Fibroblast of the aortic adventitia (primary cell): ENCODE data around the gene SLC19A3. TPM values are rescaled to one million over a fixed set of nuclear protein-coding genes. Genes with fewer than 3 reads are reported as not detected.
"Not testable (repeated sequence)": the region's sequence is repeated elsewhere in the genome, so short reads cannot be mapped to it uniquely, and the experiment has no call there.

Experiments used
- DNase-seq: peaks from one replicate; pipeline ENCODE4 v3.0.0-alpha.2; 2010; ENCODE audit warnings: low read depth
- H3K4me3 ChIP-seq: 2 replicates; pipeline ENCODE4 v1.5.1; 2011; ENCODE audit warnings: low read depth, mild to moderate bottlenecking, control low read depth, low read length, moderate library complexity
- total RNA-seq: library from RNA; depleted of rRNA; stranded (reverse); fragments of >200 nt; gene quantifications from 2 replicates; pipeline ENCODE4 v1.2.3, GENCODE V29; 2012; ENCODE audit warnings: low replicate concordance
- TF ChIP-seq, protein P1 (sequence below): IDR thresholded peaks from 2 replicates; pipeline ENCODE4 v1.5.1; 2011; ENCODE audit warnings: mild to moderate bottlenecking, low read length, control low read depth, inconsistent platforms; ENCODE audit not compliant: insufficient read depth

Gene SLC19A3
- total RNA-seq, 1 donor: 0.18 TPM

DNA sequence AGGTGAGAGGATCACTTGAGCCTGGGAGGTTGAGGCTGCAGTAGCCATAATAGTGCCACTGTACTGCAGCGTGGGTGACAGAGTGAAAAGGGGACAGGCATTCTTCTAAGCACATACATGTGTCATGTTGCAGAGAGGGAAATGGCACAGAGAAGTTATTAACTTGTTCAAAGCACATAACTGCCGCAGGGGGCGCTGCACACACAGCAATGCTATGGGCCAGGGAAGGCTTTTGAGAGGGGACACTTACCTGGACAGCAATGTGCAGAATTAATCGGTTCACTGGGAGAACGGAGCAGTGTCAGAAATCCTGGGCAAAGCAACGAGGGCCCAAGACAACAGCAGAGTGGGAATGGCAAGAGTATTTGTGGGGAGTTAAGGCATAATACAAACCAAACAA lies 30.3 kb upstream of the SLC19A3 start:
- TF ChIP-seq, protein P1, sequence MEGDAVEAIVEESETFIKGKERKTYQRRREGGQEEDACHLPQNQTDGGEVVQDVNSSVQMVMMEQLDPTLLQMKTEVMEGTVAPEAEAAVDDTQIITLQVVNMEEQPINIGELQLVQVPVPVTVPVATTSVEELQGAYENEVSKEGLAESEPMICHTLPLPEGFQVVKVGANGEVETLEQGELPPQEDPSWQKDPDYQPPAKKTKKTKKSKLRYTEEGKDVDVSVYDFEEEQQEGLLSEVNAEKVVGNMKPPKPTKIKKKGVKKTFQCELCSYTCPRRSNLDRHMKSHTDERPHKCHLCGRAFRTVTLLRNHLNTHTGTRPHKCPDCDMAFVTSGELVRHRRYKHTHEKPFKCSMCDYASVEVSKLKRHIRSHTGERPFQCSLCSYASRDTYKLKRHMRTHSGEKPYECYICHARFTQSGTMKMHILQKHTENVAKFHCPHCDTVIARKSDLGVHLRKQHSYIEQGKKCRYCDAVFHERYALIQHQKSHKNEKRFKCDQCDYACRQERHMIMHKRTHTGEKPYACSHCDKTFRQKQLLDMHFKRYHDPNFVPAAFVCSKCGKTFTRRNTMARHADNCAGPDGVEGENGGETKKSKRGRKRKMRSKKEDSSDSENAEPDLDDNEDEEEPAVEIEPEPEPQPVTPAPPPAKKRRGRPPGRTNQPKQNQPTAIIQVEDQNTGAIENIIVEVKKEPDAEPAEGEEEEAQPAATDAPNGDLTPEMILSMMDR: no peak
- no peak overlapping the region for H3K4me3 ChIP-seq
- no peak for DNase-seq

DNA sequence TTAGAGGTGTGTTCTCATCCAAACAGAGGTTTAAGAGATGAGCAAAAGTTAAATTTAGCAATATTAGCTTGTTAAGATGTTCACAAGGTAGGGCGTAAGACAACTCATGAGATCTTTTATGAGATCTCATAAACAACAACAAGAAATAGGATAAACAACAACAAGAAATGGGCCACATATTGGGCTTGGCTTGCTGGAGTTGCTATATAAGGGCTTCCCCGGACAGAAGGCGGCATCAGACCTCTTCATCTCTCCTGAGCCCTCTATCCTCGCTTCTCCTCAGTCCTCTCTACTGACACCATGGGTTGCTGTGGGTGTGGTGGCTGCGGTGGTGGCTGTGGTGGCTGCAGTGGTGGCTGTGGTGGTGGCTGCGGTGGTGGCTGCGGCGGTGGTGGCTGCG lies 27.8 kb upstream of the SLC19A3 start, which contains the start of gene SCYGR8:
Gene SCYGR8, plus strand, starts transcription at position 301 of the 400 bp plus-strand sequence. Its CDS starts 0 bp downstream, at position 301.
- H3K4me3 ChIP-seq: no peak within 1 kb of the TSS
- TF ChIP-seq, protein P1: no peak
- DNase-seq: no peak

DNA sequence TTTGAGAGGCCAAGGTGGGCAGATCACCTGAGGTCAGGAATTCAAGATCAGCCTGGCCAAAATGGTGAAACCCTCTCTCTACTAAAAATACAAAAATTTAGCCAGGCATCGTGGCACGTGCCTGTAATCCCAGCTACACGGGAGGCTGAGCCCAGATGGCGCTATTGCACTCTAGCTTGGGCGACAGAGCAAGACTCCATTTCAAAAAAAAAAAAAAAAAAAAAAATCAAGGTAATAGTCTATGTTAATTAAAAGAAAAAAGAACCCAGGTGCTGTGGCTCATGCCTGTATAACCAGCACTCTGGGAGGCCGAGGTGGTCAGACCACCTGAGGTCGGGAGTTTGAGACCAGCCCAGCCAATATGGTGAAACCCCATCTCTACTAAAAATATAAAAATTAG lies 22.9 kb upstream of the SLC19A3 start:
- not testable (repeated sequence) for H3K4me3 ChIP-seq

DNA sequence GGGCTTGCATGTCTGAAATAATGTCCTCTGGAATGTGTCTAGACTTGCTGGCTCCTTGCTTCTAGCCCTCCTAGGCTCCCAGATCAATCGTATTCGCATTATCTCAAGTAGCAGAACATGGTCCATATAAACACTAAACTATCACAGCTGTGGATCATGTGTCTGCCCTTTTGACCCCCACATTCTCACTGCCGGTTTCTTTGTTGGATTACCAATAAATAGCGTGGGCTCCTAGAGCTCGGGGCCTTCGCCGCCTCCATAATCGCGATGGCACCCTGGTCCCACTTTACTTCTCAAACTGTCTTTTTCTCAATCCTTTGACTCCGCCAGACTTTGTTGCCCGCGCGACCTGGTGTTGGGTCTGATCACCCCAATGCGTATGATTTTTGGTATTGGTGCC lies 21.5 kb upstream of the SLC19A3 start:
- no peak overlapping the region for H3K4me3 ChIP-seq
- DNase-seq: no peak
- TF ChIP-seq, protein P1: no peak

More for the DNA sequence above, 22.9 kb upstream of the SLC19A3 start:
- DNase-seq: not testable (repeated sequence)

DNA sequence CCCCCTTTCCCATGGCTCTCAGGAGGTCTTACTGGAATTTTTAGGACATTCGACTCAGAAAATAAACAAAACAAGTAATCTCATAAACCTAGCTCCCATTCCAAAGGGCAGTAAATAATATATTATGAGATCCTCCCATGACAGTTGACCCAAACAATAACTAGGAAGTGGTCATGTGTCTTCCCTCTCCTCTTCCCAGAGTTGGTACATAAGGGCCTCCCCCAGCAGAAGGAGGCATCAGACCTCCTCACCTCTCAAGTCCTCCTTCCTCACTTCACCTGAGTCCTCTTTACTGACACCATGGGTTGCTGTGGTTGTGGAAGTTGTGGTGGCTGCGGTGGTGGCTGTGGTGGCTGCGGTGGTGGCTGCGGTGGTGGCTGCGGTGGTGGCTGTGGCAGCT lies 10.2 kb upstream of the SLC19A3 start, which contains the start of gene SCYGR7:
Gene SCYGR7, plus strand, starts transcription at position 301 of the 400 bp plus-strand sequence. Its CDS starts 0 bp downstream, at position 301.
- TF ChIP-seq, protein P1: no peak
- no peak for DNase-seq

DNA sequence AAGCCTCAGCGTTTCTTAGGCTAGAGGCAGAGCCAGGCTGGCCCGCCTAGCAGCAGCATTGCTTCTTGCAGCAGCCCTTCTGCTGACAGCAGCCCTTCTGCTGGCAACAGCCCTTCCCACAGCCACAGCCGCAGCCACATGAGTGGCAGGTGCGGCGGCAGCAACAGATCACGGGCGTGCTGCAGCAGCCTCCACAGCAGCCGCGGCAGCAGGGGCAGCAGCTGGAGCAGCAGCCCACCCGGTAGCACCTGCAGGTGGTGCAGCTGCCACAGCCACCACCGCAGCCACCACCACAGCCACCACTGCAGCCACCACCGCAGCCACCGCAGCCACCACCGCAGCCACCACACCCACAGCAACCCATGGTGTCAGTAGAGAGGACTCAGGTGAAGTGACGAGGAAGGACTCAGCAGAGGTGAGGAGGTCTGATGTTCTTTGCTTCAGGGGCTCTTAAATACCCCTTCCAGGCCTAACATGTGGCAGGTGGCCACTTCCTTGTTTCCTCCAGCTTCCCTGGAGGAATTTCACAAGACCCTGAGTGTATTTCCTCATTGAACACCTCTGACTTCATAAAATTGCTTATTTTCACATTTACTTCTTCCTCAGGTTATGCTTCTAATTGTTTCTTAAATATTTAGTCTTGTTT lies 6.7 kb upstream of the SLC19A3 start, which contains the start of gene SCYGR6:
Gene SCYGR6, minus strand, starts transcription at position 364 of the 646 bp plus-strand sequence. Its CDS starts 0 bp downstream, at position 364.
- TF ChIP-seq, protein P1: no peak
- H3K4me3 ChIP-seq: no peak within 1 kb of the TSS
- no peak for DNase-seq

More for the DNA sequence above, 10.2 kb upstream of the SLC19A3 start, which contains the start of gene SCYGR7:
- H3K4me3 ChIP-seq: no peak within 1 kb of the TSS

DNA sequence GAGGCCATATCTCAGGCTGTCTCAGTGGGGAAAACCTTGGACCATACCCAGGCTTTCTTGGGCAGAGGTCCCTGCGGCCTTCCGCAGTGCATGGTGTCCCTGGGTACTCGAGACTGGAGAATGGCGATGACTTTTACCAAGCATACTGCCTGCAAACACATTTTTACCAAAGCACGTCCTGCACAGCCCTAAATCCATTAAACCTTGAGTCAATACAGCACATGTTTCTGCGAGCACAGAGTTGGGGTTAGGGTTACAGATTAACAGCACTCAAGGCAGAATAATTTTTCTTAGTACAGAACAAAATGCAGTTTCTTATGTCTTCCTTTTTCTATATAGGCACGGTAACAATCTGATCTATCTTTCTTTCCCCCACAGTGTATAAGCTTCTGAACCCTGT lies 5.0 kb upstream of the SLC19A3 start:
- not testable (repeated sequence) for H3K4me3 ChIP-seq, DNase-seq

DNA sequence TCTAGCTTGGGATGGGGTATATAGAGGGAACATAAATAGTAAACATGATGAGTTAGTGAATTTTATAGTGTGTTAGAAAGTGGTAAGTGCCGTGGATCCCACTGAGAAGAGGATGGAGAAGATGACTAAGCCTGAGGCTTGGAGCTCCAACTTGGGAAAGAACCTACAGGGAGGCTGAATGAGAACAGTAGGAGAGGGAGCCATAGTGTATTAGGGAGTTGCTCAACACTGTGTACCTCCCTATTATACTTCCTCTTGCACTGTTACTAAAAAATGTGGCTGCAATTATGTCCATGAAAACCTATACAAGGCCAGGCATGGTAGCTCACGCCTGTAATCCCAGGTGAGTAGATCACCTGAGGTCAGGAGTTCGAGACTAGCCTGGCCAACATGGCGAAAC lies 2.9 kb upstream of the SLC19A3 start:
- no peak for DNase-seq
- H3K4me3 ChIP-seq: no peak overlapping the region
- TF ChIP-seq, protein P1: no peak
